GM18507 (cell line): ENCODE results near the gene PRDM11.
"Not testable (repeated sequence)": the region's sequence is repeated elsewhere in the genome, so short reads cannot be mapped to it uniquely, and the experiment has no call there.

ENCODE experiments used
- DNase-seq: peaks from one replicate; pipeline ENCODE4 v3.0.0; 2011; ENCODE audit warnings: low read depth; ENCODE audit not compliant: insufficient read length; ENCODE audit errors: extremely low spot score
- FAIRE-seq: peaks from 2 replicates; lab custom pipeline; 2011; peaks lifted over from hg19 to GRCh38; lab: Jason Lieb, UNC

Gene PRDM11

GRCh38 chr11:45146072-45147016, at the start of gene PRDM11:
PRDM11 (plus strand) TSS chr11:45146639; CDS start chr11:45181767, 35,128 bp downstream.
- DNase-seq (no peak), FAIRE-seq (peak; percentile 5)

- FAIRE-seq (no peak), DNase-seq (no peak)
These were observed 48.5 kb upstream of the PRDM11 start for GRCh38 chr11:45097721-45098493.

- FAIRE-seq = no peak
- DNase-seq = no peak
These were observed 47.5 kb upstream of the PRDM11 start for GRCh38 chr11:45098929-45099328.

- FAIRE-seq (no peak), DNase-seq (no peak)
These were observed 46.1 kb upstream of the PRDM11 start for GRCh38 chr11:45100339-45100738.

- no peak for DNase-seq
- no peak for FAIRE-seq
These were observed 44.1 kb upstream of the PRDM11 start for GRCh38 chr11:45102361-45102809.

GRCh38 chr11:45102810-45103621, 43.4 kb upstream of the PRDM11 start:
- peak; percentile 88 for FAIRE-seq
- DNase-seq = peak; percentile 56

- FAIRE-seq (no peak), DNase-seq (no peak)
These were observed 42.2 kb upstream of the PRDM11 start for GRCh38 chr11:45104006-45104789.

GRCh38 chr11:45104790-45105084, 41.7 kb upstream of the PRDM11 start:
- FAIRE-seq (no peak), DNase-seq (no peak)

- peak; percentile 39 for DNase-seq
- FAIRE-seq = peak; percentile 60
These were observed 41.0 kb upstream of the PRDM11 start for GRCh38 chr11:45105233-45105983.

GRCh38 chr11:45105984-45106375, 40.5 kb upstream of the PRDM11 start:
- no peak for DNase-seq
- FAIRE-seq = no peak

- FAIRE-seq = no peak
- no peak for DNase-seq
These were observed 40.0 kb upstream of the PRDM11 start for GRCh38 chr11:45106440-45106839.

- DNase-seq = no peak
- no peak for FAIRE-seq
These were observed 39.4 kb upstream of the PRDM11 start for GRCh38 chr11:45107029-45107428.

- no peak for FAIRE-seq
- DNase-seq = no peak
These were observed 38.1 kb upstream of the PRDM11 start for GRCh38 chr11:45108070-45109064.

GRCh38 chr11:45109400-45109799, 37.0 kb upstream of the PRDM11 start:
- no peak for FAIRE-seq
- no peak for DNase-seq

- FAIRE-seq = peak; percentile 84
- peak; percentile 23 for DNase-seq
These were observed 35.9 kb upstream of the PRDM11 start for GRCh38 chr11:45110562-45110961.

GRCh38 chr11:45113807-45114206, 32.6 kb upstream of the PRDM11 start:
- FAIRE-seq (no peak), DNase-seq (no peak)

GRCh38 chr11:45127836-45128235, 18.6 kb upstream of the PRDM11 start:
- not testable (repeated sequence) for DNase-seq, FAIRE-seq
